SU-DHL-6 (cell line): ENCODE measurements around the gene SHISA5.

Source experiments
- H2AFZ ChIP-seq: fragments of 200-600 bp; sonication (generic); 2 replicates; pipeline ENCODE4 v1.6.1; 2014; ENCODE audit warnings: low read depth, mild to moderate bottlenecking, moderate library complexity, mixed read lengths, antibody characterized with exemption, low read length; ENCODE audit not compliant: severe bottlenecking
- H3F3A ChIP-seq: fragments of 200-600 bp; shearing (Covaris generic); 2 replicates; pipeline ENCODE4 v1.6.0; 2016; ENCODE audit warnings: antibody characterized with exemption, mild to moderate bottlenecking; ENCODE audit not compliant: insufficient read depth
- H3K27ac ChIP-seq: fragments of 200-600 bp; sonication (generic); 2 replicates; pipeline ENCODE4 v1.5.1; 2016; ENCODE audit warnings: low read depth, mild to moderate bottlenecking, low read length, moderate library complexity, mixed read lengths
- H3K27me3 ChIP-seq: fragments of 200-600 bp; sonication (generic), shearing (Covaris generic); 2 replicates; pipeline ENCODE4 v1.6.0; 2014; ENCODE audit warnings: mild to moderate bottlenecking, low read length
- H3K36me3 ChIP-seq: fragments of 200-600 bp; sonication (generic); 2 replicates; pipeline ENCODE4 v1.6.1; 2014; ENCODE audit warnings: mild to moderate bottlenecking, low read length, mixed read lengths
- H3K4me2 ChIP-seq: fragments of 300-600, 200-600 bp; shearing (Covaris generic), sonication (generic); 2 replicates; pipeline ENCODE4 v1.6.0; 2014; ENCODE audit warnings: low read length, low read depth, mild to moderate bottlenecking; ENCODE audit not compliant: poor library complexity, severe bottlenecking
- H3K4me3 ChIP-seq: fragments of 200-600 bp; sonication (generic); 2 replicates; pipeline ENCODE4 v1.5.1; 2014; ENCODE audit warnings: antibody characterized with exemption, low read length, mild to moderate bottlenecking, mixed read lengths; ENCODE audit not compliant: insufficient read depth, poor library complexity, severe bottlenecking
- H3K79me2 ChIP-seq: fragments of 200-600 bp; sonication (generic); 2 replicates; pipeline ENCODE4 v1.6.1; 2014; ENCODE audit warnings: mild to moderate bottlenecking, low read length, moderate library complexity; ENCODE audit not compliant: insufficient read depth
- H3K9ac ChIP-seq: fragments of 200-600 bp; sonication (generic); 2 replicates; pipeline ENCODE4 v1.7.0; 2014; ENCODE audit warnings: mild to moderate bottlenecking, low read length
- H3K9me2 ChIP-seq: fragments of 200-600 bp; sonication (generic); replicated peaks from 2 replicates; pipeline ENCODE4 v1.6.1; 2014; ENCODE audit warnings: low read length; ENCODE audit not compliant: insufficient read depth
- H3K9me3 ChIP-seq: fragments of 200-600 bp; sonication (generic); 2 replicates; pipeline ENCODE4 v1.6.1; 2014; ENCODE audit warnings: low read length, mixed read lengths; ENCODE audit not compliant: insufficient read depth
- H4K20me1 ChIP-seq: fragments of 200-600 bp; sonication (generic); 2 replicates; pipeline ENCODE4 v1.6.1; 2014; ENCODE audit warnings: low read depth, mild to moderate bottlenecking, antibody characterized with exemption, low read length, moderate library complexity, mixed read lengths
- EZH2phosphoT487 ChIP-seq: fragments of 200-600 bp; sonication (generic), shearing (Covaris generic); conservative IDR thresholded peaks from 2 replicates; pipeline ENCODE4 v1.6.1; 2018; ENCODE audit warnings: mild to moderate bottlenecking, antibody characterized with exemption, low read length, moderate library complexity, mixed read lengths
- TF ChIP-seq, protein P1 (sequence below): fragments of 200-600 bp; sonication (generic); IDR thresholded peaks from one replicate; pipeline ENCODE4 v1.5.1; 2017; ENCODE audit warnings: antibody characterized with exemption, mild to moderate bottlenecking, low read length, moderate library complexity; ENCODE audit not compliant: insufficient read depth, poor library complexity, severe bottlenecking

The SHISA5 gene

DNA sequence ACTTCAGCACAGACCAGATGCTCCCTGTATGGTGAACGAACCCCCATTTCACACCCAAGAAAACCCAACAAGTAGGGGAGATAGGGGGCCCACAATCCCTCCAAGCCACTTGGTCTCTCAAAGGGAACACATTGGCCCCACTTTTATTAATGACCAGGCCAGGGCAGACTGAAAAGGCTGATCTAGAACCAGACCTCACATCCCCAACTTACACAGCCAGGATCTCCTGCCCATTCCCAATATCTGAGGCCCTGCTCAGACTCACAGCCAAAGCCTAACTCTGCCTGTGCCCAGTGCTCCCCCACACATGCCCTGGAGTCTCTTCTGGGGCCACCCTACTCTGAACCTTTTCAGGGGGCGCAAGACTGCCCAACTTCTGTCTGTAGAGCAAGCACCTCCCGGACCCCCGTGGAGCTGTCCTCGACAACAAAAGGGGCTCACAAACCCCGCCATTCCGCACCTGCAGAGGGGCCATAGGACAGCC, 75.8 kb downstream of the SHISA5 start:
- Histone ChIP-seq H3K9me2 (no peaks in the 10 kb centered on the region), H3K79me2 (no peaks in the 10 kb centered on the region), H3K4me3 (no peak overlapping the region), H3K9me3 (no peaks in the 10 kb centered on the region), H2AFZ (no peak overlapping the region), H3K9ac (no peak overlapping the region), H4K20me1 (no peaks in the 10 kb centered on the region), H3K4me2 (no peak overlapping the region), H3F3A (no peaks in the 10 kb centered on the region), H3K27ac (no peak overlapping the region), H3K36me3 (no peaks in the 10 kb centered on the region), H3K27me3 (no peaks in the 10 kb centered on the region)
- no peak for TF ChIP-seq EZH2phosphoT487
- TF ChIP-seq, protein P1, sequence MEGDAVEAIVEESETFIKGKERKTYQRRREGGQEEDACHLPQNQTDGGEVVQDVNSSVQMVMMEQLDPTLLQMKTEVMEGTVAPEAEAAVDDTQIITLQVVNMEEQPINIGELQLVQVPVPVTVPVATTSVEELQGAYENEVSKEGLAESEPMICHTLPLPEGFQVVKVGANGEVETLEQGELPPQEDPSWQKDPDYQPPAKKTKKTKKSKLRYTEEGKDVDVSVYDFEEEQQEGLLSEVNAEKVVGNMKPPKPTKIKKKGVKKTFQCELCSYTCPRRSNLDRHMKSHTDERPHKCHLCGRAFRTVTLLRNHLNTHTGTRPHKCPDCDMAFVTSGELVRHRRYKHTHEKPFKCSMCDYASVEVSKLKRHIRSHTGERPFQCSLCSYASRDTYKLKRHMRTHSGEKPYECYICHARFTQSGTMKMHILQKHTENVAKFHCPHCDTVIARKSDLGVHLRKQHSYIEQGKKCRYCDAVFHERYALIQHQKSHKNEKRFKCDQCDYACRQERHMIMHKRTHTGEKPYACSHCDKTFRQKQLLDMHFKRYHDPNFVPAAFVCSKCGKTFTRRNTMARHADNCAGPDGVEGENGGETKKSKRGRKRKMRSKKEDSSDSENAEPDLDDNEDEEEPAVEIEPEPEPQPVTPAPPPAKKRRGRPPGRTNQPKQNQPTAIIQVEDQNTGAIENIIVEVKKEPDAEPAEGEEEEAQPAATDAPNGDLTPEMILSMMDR: no peak

DNA sequence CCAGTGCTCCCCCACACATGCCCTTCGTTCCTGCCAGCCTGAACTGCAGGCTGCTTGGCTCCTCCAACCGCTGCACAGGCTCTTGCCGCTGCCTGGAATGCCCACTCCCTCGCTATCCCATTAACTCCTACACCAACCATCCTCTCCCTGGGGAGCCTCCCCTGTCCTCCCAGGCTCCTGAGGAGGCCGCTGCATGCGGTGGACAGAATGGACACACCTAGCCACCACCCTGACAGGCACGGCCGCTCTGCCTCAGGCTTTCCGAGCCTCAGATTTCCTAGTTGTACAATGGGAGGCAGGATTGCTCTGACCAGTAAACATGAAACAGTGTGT, 76.4 kb downstream of the SHISA5 start:
- Histone ChIP-seq H3K9ac (no peak overlapping the region), H3K9me3 (no peaks in the 10 kb centered on the region), H3K9me2 (no peaks in the 10 kb centered on the region), H3K79me2 (no peaks in the 10 kb centered on the region), H3K27ac (no peak overlapping the region), H2AFZ (no peak overlapping the region), H3F3A (no peaks in the 10 kb centered on the region), H3K4me2 (no peak overlapping the region), H3K4me3 (no peak overlapping the region), H4K20me1 (no peaks in the 10 kb centered on the region), H3K27me3 (no peaks in the 10 kb centered on the region), H3K36me3 (no peaks in the 10 kb centered on the region)
- TF ChIP-seq EZH2phosphoT487: no peak
- TF ChIP-seq, protein P1: no peak

DNA sequence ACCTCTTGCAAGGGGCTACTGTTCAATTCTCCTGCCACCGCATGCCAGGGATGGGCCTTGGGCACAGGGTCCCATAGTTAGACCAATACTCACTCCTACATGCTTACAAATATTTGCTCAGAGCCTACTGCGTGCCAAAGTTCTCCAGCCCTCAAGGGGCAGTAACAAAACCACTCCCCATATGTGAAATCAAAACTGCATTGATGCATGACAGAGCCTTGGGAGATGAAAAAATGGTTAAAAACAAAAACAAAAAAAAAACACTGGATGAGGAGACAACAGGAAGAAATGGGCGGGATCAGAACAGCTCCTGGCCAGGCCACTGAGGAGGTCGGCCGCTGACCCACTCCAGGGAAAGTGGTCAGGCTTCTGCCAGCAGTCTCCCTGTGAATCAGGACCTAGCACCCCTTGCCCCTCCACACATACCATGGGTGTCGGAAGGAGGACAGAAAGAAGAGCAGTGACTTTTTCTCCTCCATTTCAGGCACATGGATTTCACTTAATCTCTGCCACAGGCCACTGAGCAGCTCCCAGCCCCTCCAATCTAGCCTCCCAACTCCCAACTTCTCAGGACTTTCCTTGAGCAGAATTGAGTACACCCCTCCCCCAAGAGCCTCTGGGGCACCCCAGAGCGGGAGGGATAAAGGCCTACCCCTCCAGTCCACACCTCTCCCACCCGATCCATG, 76.9 kb downstream of the SHISA5 start:
- no peak overlapping the region for H2AFZ ChIP-seq
- no peaks in the 10 kb centered on the region for H4K20me1 ChIP-seq
- H3K9me2 ChIP-seq: no peaks in the 10 kb centered on the region
- H3K4me3 ChIP-seq: no peak overlapping the region
- no peaks in the 10 kb centered on the region for H3F3A ChIP-seq
- no peak overlapping the region for H3K4me2 ChIP-seq
- H3K27ac ChIP-seq: no peak overlapping the region
- no peaks in the 10 kb centered on the region for H3K27me3 ChIP-seq
- H3K36me3 ChIP-seq: no peaks in the 10 kb centered on the region
- TF ChIP-seq, protein P1: no peak
- no peak for TF ChIP-seq EZH2phosphoT487
- no peak overlapping the region for H3K9ac ChIP-seq
- H3K9me3 ChIP-seq: no peaks in the 10 kb centered on the region
- H3K79me2 ChIP-seq: no peaks in the 10 kb centered on the region
